ENCODE measurements around the gene CAMK2A.
A peak's percentile ranks its signal among the peaks of the same experiment; 100 is the strongest.

CAMK2A gene

DNA sequence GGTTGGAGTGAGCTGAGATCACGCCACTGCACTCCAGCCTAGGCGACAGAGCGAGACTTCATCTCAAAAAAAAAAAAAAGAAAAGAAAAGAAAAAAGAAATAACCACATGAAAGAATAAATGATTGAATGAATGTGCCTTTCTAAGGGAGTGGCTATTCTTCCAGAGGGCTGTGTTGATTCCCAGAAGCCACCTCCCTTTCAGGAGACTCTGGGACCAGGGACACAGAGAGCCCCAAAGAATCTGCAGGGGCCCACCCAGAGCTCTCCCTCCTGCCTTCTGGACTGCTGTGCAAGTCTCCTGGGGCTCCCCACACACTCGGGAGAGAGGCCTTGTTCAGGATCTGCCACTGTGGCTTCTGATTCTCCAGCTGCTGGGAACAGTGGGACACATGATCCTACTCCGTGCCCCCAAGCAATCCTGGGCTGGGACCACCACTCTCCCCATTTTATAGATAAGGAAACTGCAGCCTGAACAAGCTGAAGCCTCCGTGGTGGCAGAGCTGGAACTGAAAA is 23.6 kb downstream of the CAMK2A start:
- no peak overlapping the region for H3K4me3 ChIP-seq (replicated peaks; ENCODE audit: insufficient read depth, low read length)
- no peaks in the 10 kb centered on the region for H3K27me3 ChIP-seq (ENCODE audit: insufficient read depth, poor library complexity, severe bottlenecking)
- TF ChIP-seq, protein P1, sequence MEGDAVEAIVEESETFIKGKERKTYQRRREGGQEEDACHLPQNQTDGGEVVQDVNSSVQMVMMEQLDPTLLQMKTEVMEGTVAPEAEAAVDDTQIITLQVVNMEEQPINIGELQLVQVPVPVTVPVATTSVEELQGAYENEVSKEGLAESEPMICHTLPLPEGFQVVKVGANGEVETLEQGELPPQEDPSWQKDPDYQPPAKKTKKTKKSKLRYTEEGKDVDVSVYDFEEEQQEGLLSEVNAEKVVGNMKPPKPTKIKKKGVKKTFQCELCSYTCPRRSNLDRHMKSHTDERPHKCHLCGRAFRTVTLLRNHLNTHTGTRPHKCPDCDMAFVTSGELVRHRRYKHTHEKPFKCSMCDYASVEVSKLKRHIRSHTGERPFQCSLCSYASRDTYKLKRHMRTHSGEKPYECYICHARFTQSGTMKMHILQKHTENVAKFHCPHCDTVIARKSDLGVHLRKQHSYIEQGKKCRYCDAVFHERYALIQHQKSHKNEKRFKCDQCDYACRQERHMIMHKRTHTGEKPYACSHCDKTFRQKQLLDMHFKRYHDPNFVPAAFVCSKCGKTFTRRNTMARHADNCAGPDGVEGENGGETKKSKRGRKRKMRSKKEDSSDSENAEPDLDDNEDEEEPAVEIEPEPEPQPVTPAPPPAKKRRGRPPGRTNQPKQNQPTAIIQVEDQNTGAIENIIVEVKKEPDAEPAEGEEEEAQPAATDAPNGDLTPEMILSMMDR (IDR thresholded peaks at IDR 0.05; ENCODE audit: insufficient read depth, low read length): no peak
- TF ChIP-seq POLR2AphosphoS5 (IDR thresholded peaks at IDR 0.05; ENCODE audit: low read depth) (no peak), SPI1 (IDR thresholded peaks at IDR 0.05; ENCODE audit: borderline replicate concordance, low read depth) (no peak), GABPA (IDR thresholded peaks at IDR 0.05; ENCODE audit: low read depth) (no peak)
- TF ChIP-seq, protein P2, sequence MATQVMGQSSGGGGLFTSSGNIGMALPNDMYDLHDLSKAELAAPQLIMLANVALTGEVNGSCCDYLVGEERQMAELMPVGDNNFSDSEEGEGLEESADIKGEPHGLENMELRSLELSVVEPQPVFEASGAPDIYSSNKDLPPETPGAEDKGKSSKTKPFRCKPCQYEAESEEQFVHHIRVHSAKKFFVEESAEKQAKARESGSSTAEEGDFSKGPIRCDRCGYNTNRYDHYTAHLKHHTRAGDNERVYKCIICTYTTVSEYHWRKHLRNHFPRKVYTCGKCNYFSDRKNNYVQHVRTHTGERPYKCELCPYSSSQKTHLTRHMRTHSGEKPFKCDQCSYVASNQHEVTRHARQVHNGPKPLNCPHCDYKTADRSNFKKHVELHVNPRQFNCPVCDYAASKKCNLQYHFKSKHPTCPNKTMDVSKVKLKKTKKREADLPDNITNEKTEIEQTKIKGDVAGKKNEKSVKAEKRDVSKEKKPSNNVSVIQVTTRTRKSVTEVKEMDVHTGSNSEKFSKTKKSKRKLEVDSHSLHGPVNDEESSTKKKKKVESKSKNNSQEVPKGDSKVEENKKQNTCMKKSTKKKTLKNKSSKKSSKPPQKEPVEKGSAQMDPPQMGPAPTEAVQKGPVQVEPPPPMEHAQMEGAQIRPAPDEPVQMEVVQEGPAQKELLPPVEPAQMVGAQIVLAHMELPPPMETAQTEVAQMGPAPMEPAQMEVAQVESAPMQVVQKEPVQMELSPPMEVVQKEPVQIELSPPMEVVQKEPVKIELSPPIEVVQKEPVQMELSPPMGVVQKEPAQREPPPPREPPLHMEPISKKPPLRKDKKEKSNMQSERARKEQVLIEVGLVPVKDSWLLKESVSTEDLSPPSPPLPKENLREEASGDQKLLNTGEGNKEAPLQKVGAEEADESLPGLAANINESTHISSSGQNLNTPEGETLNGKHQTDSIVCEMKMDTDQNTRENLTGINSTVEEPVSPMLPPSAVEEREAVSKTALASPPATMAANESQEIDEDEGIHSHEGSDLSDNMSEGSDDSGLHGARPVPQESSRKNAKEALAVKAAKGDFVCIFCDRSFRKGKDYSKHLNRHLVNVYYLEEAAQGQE (IDR thresholded peaks at IDR 0.05; ENCODE audit: insufficient replicate concordance, low read depth): no peak
- DNase-seq (ENCODE audit: low read depth in 1 of 2, low spot score in 1 of 2): no peak
- no peak overlapping the region for H3K27ac ChIP-seq (replicated peaks)

DNA sequence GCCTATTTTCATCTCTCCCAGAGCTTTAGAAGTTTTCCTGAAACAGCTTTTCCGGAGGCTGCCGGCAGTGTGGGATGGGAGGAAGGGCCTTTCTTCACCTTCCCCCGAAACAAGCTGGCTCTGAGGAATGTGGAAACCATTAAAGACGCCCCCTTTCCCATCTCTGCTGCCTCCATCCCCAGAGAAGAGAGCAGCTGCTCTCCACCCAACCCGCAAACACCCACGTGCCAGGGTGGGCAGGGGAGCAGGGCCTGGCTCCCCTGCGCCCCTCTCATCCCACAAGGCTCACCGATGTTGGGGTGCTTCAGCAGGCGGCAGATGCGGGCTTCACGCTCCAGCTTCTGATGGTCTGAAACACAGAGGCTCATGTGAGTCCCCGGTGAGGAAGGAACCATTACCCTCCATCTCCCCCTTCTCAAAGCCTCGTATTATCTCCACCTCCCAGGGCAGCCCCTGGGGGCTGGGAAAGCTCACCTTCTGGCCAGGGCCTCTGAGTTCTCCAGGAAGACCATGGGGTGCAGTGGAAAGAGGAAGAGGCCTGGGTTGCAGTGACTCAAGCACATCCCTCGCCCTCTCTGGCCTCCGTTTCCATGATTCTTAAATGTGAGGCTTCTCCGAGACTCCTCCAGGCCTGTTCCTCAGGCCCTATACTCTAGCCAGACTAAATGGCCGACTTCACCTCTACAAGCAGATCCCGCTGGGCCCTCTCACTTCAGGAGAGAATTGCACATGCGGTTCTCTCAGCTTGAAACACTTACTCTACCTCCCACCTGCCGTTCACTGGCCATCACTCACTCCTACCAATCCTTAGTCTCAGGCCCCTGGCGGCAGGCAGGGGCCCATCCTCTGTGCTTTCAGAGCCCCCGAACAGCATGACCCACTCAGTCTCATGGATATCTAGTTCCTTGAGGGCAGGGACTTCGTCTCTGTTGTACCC is 24.6 kb downstream of the CAMK2A start:
- TF ChIP-seq, protein P2 (IDR thresholded peaks at IDR 0.05; ENCODE audit: insufficient replicate concordance, low read depth): no peak
- TF ChIP-seq SPI1 (IDR thresholded peaks at IDR 0.05; ENCODE audit: borderline replicate concordance, low read depth): peak; percentile 55
- DNase-seq (ENCODE audit: low read depth in 1 of 2, low spot score in 1 of 2): no peak
- no peak overlapping the region for H3K4me3 ChIP-seq (replicated peaks; ENCODE audit: insufficient read depth, low read length)
- no peaks in the 10 kb centered on the region for H3K27me3 ChIP-seq (ENCODE audit: insufficient read depth, poor library complexity, severe bottlenecking)
- H3K27ac ChIP-seq (replicated peaks): no peak overlapping the region

DNA sequence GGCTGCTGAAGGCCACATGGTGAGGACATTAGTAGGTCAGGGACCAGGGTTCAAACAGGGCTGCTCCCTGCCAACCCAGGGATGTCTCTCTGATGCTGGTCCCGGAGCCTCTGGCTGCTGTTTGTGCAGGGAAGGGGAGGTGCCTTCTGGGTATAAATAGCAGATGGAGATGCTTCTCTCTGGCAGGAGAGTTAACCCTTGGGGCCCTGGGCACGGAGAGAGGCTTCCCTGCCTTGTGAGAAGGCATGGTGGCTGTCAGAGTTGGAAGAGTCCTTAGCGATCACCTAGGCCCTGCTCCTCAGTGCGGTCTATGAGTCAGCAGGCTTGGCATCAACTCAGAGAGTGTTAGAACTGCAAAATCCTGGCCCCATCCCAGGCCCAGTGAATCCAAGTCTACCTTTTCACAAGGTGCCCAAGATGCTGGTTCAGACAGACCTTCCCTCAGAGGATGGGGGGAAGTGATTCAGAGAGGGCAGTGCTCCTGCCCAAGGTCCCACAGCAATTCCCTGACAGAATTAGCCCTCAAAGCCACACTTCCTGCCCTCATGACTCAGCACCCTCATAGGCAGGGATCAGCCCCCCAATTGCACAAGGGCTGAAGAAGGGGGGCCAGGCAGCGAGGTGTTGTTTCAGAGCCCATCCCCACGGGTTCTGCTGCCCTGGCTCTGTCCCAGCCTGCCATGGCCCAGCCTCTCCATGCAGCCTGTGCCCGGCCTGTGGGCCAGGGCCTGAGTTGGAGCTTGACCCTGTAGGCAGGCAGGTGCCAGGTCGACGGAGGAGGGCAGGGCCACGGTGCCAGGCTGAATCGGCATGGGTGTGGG is 25.6 kb downstream of the CAMK2A start:
- Histone ChIP-seq H3K27me3 (ENCODE audit: insufficient read depth, poor library complexity, severe bottlenecking) (no peaks in the 10 kb centered on the region), H3K4me3 (replicated peaks; ENCODE audit: insufficient read depth, low read length) (no peak overlapping the region), H3K27ac (replicated peaks) (no peak overlapping the region)
- TF ChIP-seq, protein P2 (IDR thresholded peaks at IDR 0.05; ENCODE audit: insufficient replicate concordance, low read depth): no peak
- no peak for TF ChIP-seq GABPA (IDR thresholded peaks at IDR 0.05; ENCODE audit: low read depth)
- TF ChIP-seq POLR2AphosphoS5 (IDR thresholded peaks at IDR 0.05; ENCODE audit: low read depth): no peak
- no peak for TF ChIP-seq SPI1 (IDR thresholded peaks at IDR 0.05; ENCODE audit: borderline replicate concordance, low read depth)
- DNase-seq (ENCODE audit: low read depth in 1 of 2, low spot score in 1 of 2): peak in 1 of 2 experiments; percentile 67
